ENCODE data around the gene TMOD1. TPM values are rescaled to one million over a fixed set of nuclear protein-coding genes. Genes with fewer than 3 reads are reported as not detected.

The TMOD1 gene
- total RNA-seq, 1 donor from 2014 or later, result not detected

- H3K36me3 ChIP-seq, result no peaks in the 10 kb centered on the region
- H3K9me3 Mint-ChIP-seq, result peaks cover 12% of the 10 kb centered on the region
These were observed 3.1 kb downstream of the TMOD1 start for GRCh38 chr9:97504381-97505216.

GRCh38 chr9:97505845-97506244, 4.4 kb downstream of the TMOD1 start:
- peaks cover 11% of the 10 kb centered on the region for H3K4me1 Mint-ChIP-seq
- Histone ChIP-seq H3F3A (ENCODE audit: low read depth) (peaks cover 15% of the 10 kb centered on the region), H3K27ac (no peak overlapping the region), H3K9me3 (ENCODE audit: low read depth) (no peaks in the 10 kb centered on the region), H3K4me3 (no peak overlapping the region), H3K4me2 (no peak overlapping the region), H2AFZ (replicated peaks) (no peak overlapping the region), H4K20me1 (ENCODE audit: low read depth) (peaks cover 6% of the 10 kb centered on the region), H3K27me3 (peaks cover 69% of the 10 kb centered on the region), H3K9ac (no peak overlapping the region), H3K36me3 (no peaks in the 10 kb centered on the region), H3K79me2 (ENCODE audit: low read depth) (no peaks in the 10 kb centered on the region), H3K4me1 (peaks cover 14% of the 10 kb centered on the region)
- TF ChIP-seq EZH2phosphoT487 (IDR thresholded peaks at IDR 0.05) (no peak), CTCF (IDR thresholded peaks at IDR 0.05) (no peak), EZH2 (IDR thresholded peaks at IDR 0.05) (no peak)
- no peak overlapping the region for H3K27ac Mint-ChIP-seq
- peaks cover 9% of the 10 kb centered on the region for H3K9me3 Mint-ChIP-seq
- no peak for DNase-seq (ENCODE audit: low spot score)
- peaks cover 29% of the 10 kb centered on the region for H3K27me3 Mint-ChIP-seq (ENCODE audit: insufficient read depth, low read depth)
- H3K36me3 Mint-ChIP-seq, result no peaks in the 10 kb centered on the region
- no peak overlapping the region for H3K4me3 Mint-ChIP-seq

More at GRCh38 chr9:97504381-97505216, 3.1 kb downstream of the TMOD1 start:
- peaks cover 81% of the 10 kb centered on the region for H3K27me3 ChIP-seq
- no peaks in the 10 kb centered on the region for H3K36me3 Mint-ChIP-seq
- no peaks in the 10 kb centered on the region for H3K79me2 ChIP-seq (ENCODE audit: low read depth)
- no peak overlapping the region for H2AFZ ChIP-seq (replicated peaks)
- peaks cover 41% of the 10 kb centered on the region for H3K27me3 Mint-ChIP-seq (ENCODE audit: insufficient read depth, low read depth)
- no peak overlapping the region for H3K9ac ChIP-seq
- H4K20me1 ChIP-seq (ENCODE audit: low read depth), result peaks cover 6% of the 10 kb centered on the region
- H3F3A ChIP-seq (ENCODE audit: low read depth), result peaks cover 24% of the 10 kb centered on the region
- no peak for DNase-seq (ENCODE audit: low spot score)
- H3K4me1 ChIP-seq, result peaks cover 14% of the 10 kb centered on the region
- TF ChIP-seq EZH2 (IDR thresholded peaks at IDR 0.05) (no peak), CTCF (IDR thresholded peaks at IDR 0.05) (no peak), EZH2phosphoT487 (IDR thresholded peaks at IDR 0.05) (no peak)
- H3K9me3 ChIP-seq (ENCODE audit: low read depth), result no peaks in the 10 kb centered on the region
- H3K4me2 ChIP-seq, result no peak overlapping the region
- H3K4me3 ChIP-seq, result no peak overlapping the region
- H3K4me3 Mint-ChIP-seq, result no peak overlapping the region
- peaks cover 11% of the 10 kb centered on the region for H3K4me1 Mint-ChIP-seq
- no peak overlapping the region for H3K27ac ChIP-seq
- H3K27ac Mint-ChIP-seq, result no peak overlapping the region

- peaks cover 12% of the 10 kb centered on the region for H3K4me1 ChIP-seq
- peaks cover 64% of the 10 kb centered on the region for H3K27me3 ChIP-seq
- no peak for TF ChIP-seq CTCF (IDR thresholded peaks at IDR 0.05)
- no peak for TF ChIP-seq EZH2phosphoT487 (IDR thresholded peaks at IDR 0.05)
- TF ChIP-seq EZH2 (IDR thresholded peaks at IDR 0.05), result no peak
- H3K36me3 ChIP-seq, result no peaks in the 10 kb centered on the region
- no peak overlapping the region for H2AFZ ChIP-seq (replicated peaks)
- no peaks in the 10 kb centered on the region for H3K79me2 ChIP-seq (ENCODE audit: low read depth)
- peaks cover 24% of the 10 kb centered on the region for H3K27me3 Mint-ChIP-seq (ENCODE audit: insufficient read depth, low read depth)
- no peak overlapping the region for H3K4me3 ChIP-seq
- peaks cover 6% of the 10 kb centered on the region for H4K20me1 ChIP-seq (ENCODE audit: low read depth)
- no peak overlapping the region for H3K9ac ChIP-seq
- peaks cover 10% of the 10 kb centered on the region for H3F3A ChIP-seq (ENCODE audit: low read depth)
- H3K27ac ChIP-seq, result no peak overlapping the region
- no peak for DNase-seq (ENCODE audit: low spot score)
- H3K4me1 Mint-ChIP-seq, result peaks cover 7% of the 10 kb centered on the region
- H3K4me3 Mint-ChIP-seq, result no peak overlapping the region
- H3K4me2 ChIP-seq, result no peak overlapping the region
- H3K36me3 Mint-ChIP-seq, result no peaks in the 10 kb centered on the region
- no peaks in the 10 kb centered on the region for H3K9me3 ChIP-seq (ENCODE audit: low read depth)
- no peak overlapping the region for H3K27ac Mint-ChIP-seq
- H3K9me3 Mint-ChIP-seq, result peaks cover 7% of the 10 kb centered on the region
These were observed 4.8 kb downstream of the TMOD1 start for GRCh38 chr9:97506306-97506705.
